Tongue (tissue), 3 donors: ENCODE measurements around the gene CD3G. TPM values are rescaled to one million over a fixed set of nuclear protein-coding genes. Genes with fewer than 3 reads are reported as not detected.
"Not testable (repeated sequence)": the region's sequence is repeated elsewhere in the genome, so short reads cannot be mapped to it uniquely, and the experiment has no call there.

Experiments
- DNase-seq: peaks from one replicate; pipeline ENCODE4 v3.0.0-alpha.2; 2015
- small RNA-seq: library from RNA; depleted of rRNA; stranded (forward); fragments of <200 nt; gene quantifications from one replicate; pipeline ENCODE3, GENCODE V24; 2014; ENCODE audit warnings: low replicate concordance
- total RNA-seq: library from RNA; depleted of rRNA; stranded (reverse); fragments of >200 nt; gene quantifications from one replicate; pipeline ENCODE4 v1.2.3, GENCODE V29; 2014

Gene CD3G
- total RNA-seq, 1 donor from 2014 or later, result 1.1 TPM

GRCh38 chr11:118380571-118380970, 36.4 kb downstream of the CD3G start:
- no peak for DNase-seq

- no peak for DNase-seq
Measured at GRCh38 chr11:118382954-118383353, 38.8 kb downstream of the CD3G start.

DNA sequence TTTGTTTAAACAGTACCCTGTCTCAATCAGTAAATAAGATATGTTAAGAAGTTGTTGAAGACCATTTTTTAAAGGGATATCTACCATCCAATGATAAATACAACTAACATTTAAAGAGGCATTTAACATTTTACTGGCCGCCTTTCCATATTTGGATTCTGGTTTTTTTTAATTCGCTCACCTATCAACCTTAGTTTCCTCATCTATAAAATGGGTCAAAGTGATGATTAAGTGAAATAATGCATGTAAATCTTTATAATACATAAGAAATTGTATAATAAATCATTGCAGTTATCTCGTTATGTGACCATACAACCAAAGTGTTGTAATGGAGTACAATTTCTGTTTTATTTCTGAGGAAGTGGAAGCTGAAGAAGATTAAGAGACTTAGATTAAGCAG, 39.5 kb downstream of the CD3G start:
- no peak for DNase-seq

DNA sequence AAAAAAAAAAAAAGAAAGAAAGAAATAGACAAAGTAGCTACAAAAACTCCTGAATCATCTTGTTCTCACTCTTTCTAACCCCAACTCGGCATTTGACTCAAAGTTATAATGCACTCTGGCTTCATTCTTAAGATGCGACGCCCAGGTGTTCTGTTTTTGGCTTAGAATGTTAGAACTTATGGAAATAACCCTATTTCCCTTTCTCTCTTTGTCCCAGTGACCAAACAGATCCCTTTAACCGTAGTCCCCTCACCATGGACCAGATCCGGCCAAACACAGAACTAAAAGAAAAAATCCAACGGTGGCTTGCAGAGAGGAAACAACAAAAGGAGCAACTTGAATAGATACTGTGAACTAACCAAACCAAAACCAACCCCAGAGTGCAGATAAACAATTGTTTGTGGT, 52.0 kb downstream of the CD3G start:
- no peak for DNase-seq

DNA sequence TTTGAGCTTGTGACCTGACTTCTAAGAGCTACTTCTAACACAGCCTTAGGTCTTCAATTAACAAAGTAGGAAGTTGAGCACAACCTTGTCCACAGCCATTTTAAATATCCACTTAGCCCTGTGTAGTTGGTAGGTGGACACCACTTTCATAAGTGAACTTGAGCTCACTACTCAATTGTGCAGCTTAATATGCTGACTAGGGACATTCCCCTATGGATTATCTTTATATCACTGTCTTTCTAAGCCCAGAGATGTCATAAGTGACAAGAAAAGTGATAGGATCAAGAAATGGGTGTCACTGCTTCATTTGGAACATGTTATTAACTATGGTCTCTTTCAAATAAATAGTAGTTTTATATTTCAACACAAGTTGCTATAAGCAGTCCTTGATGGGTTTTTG, 53.3 kb downstream of the CD3G start:
- DNase-seq, result no peak

DNA sequence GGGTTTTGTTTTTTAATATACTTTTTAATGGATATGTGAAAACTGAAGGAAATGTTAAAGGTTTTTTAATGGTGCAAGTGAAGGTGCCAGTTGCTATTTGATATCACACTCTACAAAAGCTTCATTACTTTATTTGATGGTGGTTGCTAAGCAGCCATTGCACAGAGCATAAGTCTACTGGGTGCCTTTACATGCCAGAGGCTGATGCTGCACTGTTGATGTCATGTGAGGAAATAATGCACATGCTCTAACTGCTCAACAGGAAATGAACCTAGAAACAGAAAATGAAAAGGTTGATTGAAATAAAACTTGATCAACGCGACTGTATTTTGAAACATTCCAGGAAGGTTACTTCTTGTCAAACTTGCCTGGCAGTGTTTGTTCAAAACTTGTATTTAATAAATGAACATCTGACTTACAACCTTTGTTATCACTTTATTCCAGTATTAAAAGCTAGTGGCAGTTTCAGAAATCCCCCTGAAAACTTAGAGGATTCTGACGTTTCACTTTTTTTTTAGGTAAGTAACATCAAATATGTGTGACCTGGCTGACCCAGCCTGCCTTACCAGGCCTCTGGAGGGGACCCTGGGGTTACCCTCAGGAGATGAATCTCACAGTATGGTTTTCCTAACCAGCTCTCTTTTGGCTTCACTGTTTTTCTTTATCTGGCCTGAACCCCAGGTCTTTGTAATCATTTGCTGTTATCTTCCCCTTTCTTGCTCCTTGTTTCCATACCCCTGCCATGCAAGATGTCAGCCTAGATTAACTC, 54.8 kb downstream of the CD3G start:
- DNase-seq, result no peak

- DNase-seq, result peak; percentile 97
Measured at GRCh38 chr11:118401151-118401879, 57.2 kb downstream of the CD3G start, which contains the start of gene ATP5MG. Gene ATP5MG (plus strand): TSS chr11:118401606. CDS start chr11:118401666, 60 bp downstream.

DNA sequence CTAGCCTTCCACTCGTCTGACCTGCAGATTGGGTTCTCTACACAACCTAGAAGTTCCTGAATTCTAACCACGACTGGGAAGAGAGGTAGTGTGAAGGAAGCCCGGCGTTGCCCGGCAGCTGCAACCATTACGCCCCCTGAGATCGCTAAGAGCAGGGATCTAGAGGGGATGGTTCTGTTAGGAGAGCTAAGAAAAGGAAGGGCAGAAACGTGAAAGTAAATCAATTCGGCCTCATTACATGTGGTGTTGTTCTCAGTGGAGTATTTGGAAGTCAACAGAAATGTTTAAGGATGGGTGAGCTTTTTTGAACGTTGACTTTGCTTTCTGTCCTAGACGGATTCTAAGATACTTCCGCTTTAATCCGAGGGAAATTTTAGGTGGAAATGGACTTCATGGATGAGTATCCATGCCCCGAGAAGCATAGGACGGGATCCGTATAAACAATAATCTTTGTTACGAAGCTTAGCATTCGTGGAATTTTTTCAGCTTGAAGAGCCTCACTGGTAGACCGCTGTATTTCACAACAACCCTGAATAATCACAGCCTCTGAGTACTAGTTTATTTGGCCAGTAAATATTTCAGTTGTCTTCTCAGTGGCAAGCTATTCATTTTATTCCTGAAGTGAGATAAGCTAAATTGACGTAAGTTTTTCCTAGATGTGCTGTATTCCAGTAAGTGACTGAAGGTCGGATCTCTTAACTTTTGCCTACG, 57.9 kb downstream of the CD3G start:
- no peak for DNase-seq

- DNase-seq, result not testable (repeated sequence)
Measured at GRCh38 chr11:118402594-118402993, 58.5 kb downstream of the CD3G start.

Small RNA genes lying within 50 kb of the gene (small RNA-seq; reads per million reads assigned to genes)
- not detected for gene AP001582.1

Other genes with a start within 250 kb of the CD3G start
- gene SCN4B, start 191.5 kb upstream of the CD3G start, total RNA-seq, result 4.1 TPM
- 12.0 TPM for gene SCN2B, start 167.7 kb upstream of the CD3G start, total RNA-seq
- 9.7 TPM for gene JAML, start 119.3 kb upstream of the CD3G start, total RNA-seq
- gene MPZL3, start 92.0 kb upstream of the CD3G start, total RNA-seq, result 3.0 TPM
- gene MPZL2, start 80.0 kb upstream of the CD3G start, total RNA-seq, result 27.2 TPM
- gene CD3E, start 39.6 kb upstream of the CD3G start, total RNA-seq, result not detected
- gene CD3D, start 1.6 kb upstream of the CD3G start, total RNA-seq, result not detected
- gene UBE4A, start 15.3 kb downstream of the CD3G start, total RNA-seq, result 34.8 TPM
- gene ATP5MG, start 57.3 kb downstream of the CD3G start, total RNA-seq, result 77.5 TPM
- 64.5 TPM for gene KMT2A, start 92.1 kb downstream of the CD3G start, total RNA-seq
- 2.4 TPM for gene TTC36, start 183.1 kb downstream of the CD3G start, total RNA-seq
- gene TMEM25, start 186.8 kb downstream of the CD3G start, total RNA-seq, result 24.9 TPM
- gene IFT46, start 221.6 kb downstream of the CD3G start, total RNA-seq, result 23.2 TPM
- gene ARCN1, start 228.1 kb downstream of the CD3G start, total RNA-seq, result 128 TPM